ENCODE measurements around the gene PLS1.

- TF ChIP-seq, protein P1, sequence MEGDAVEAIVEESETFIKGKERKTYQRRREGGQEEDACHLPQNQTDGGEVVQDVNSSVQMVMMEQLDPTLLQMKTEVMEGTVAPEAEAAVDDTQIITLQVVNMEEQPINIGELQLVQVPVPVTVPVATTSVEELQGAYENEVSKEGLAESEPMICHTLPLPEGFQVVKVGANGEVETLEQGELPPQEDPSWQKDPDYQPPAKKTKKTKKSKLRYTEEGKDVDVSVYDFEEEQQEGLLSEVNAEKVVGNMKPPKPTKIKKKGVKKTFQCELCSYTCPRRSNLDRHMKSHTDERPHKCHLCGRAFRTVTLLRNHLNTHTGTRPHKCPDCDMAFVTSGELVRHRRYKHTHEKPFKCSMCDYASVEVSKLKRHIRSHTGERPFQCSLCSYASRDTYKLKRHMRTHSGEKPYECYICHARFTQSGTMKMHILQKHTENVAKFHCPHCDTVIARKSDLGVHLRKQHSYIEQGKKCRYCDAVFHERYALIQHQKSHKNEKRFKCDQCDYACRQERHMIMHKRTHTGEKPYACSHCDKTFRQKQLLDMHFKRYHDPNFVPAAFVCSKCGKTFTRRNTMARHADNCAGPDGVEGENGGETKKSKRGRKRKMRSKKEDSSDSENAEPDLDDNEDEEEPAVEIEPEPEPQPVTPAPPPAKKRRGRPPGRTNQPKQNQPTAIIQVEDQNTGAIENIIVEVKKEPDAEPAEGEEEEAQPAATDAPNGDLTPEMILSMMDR (IDR thresholded peaks at IDR 0.05; ENCODE audit: low read depth, low read length): no peak
- no peak for TF ChIP-seq POLR2A (IDR thresholded peaks at IDR 0.05; ENCODE audit: extremely low read depth, insufficient read length)
Measured at GRCh38 chr3:142596726-142597088, 514 bp downstream of the PLS1 start.
